Endothelial cell (in vitro differentiated cells): ENCODE results near the gene SEC23A. TPM values are rescaled to one million over a fixed set of nuclear protein-coding genes. Genes with fewer than 3 reads are reported as not detected.
"Not testable (repeated sequence)": the region's sequence is repeated elsewhere in the genome, so short reads cannot be mapped to it uniquely, and the experiment has no call there.

Experiments
- DNase-seq: peaks from one replicate; pipeline ENCODE4 v3.0.0; 2021; ENCODE audit warnings: low spot score
- H3K27ac Mint-ChIP-seq: one replicate; pipeline ENCODE4 v1.8.0; 2021; ENCODE audit warnings: mixed read lengths, inconsistent platforms; ENCODE audit not compliant: unreplicated experiment
- H3K27me3 Mint-ChIP-seq: one replicate; pipeline ENCODE4 v1.8.0; 2021; ENCODE audit warnings: mild to moderate bottlenecking, moderate library complexity, mixed read lengths, inconsistent platforms; ENCODE audit not compliant: unreplicated experiment
- H3K36me3 Mint-ChIP-seq: one replicate; pipeline ENCODE4 v1.8.0; 2021; ENCODE audit warnings: mild to moderate bottlenecking, low read depth, mixed read lengths, inconsistent platforms; ENCODE audit not compliant: unreplicated experiment
- H3K4me1 Mint-ChIP-seq: one replicate; pipeline ENCODE4 v1.8.0; 2021; ENCODE audit warnings: mild to moderate bottlenecking, mixed read lengths, inconsistent platforms; ENCODE audit not compliant: unreplicated experiment
- H3K4me3 Mint-ChIP-seq: one replicate; pipeline ENCODE4 v1.8.0; 2021; ENCODE audit warnings: mild to moderate bottlenecking, mixed read lengths, inconsistent platforms; ENCODE audit not compliant: unreplicated experiment
- H3K9me3 Mint-ChIP-seq: one replicate; pipeline ENCODE4 v1.8.0; 2021; ENCODE audit warnings: mixed read lengths, inconsistent platforms; ENCODE audit not compliant: unreplicated experiment
- total RNA-seq: library from RNA; stranded (reverse); fragmentation: NEBNext Ultra II Directional; extraction: Animal tissue kit (Norgen Biotek cat#: 25700); gene quantifications from one replicate; pipeline ENCODE4 v1.2.1, GENCODE V29; 2021; ENCODE audit not compliant: unreplicated experiment
- TF ChIP-seq, protein P1 (sequence below): fragments of 200-600 bp; sonication (generic); IDR thresholded peaks from one replicate; pipeline ENCODE4 v1.5.0; 2021; ENCODE audit warnings: antibody characterized with exemption; ENCODE audit not compliant: unreplicated experiment

The SEC23A gene
- total RNA-seq, 1 donor from 2014 or later: 44.1 TPM

DNA sequence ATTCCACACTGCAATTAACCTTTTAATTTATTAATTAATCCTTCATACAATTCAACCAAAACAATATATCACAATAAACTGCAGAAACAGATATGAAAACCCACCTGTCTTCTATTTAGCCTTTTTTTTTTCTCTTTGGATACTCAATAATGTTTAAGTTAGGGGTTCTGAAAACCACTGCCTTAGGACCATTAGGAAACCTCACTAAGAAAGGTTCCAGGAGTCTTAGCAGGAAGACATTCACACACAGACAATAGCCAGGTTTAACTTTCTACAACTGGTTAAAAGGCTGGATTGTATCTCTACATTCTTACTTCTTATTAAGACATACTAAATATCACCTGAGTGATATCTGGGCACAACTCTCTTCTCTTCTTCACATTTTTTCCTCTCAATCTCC lies 3.3 kb downstream of the SEC23A start:
- Mint-ChIP-seq H3K4me1 (peaks cover 30% of the 10 kb centered on the region), H3K9me3 (no peaks in the 10 kb centered on the region), H3K27ac (no peak overlapping the region), H3K4me3 (no peak overlapping the region), H3K27me3 (peaks cover 11% of the 10 kb centered on the region), H3K36me3 (peaks cover 3% of the 10 kb centered on the region)
- no peak for DNase-seq
- TF ChIP-seq, protein P1, sequence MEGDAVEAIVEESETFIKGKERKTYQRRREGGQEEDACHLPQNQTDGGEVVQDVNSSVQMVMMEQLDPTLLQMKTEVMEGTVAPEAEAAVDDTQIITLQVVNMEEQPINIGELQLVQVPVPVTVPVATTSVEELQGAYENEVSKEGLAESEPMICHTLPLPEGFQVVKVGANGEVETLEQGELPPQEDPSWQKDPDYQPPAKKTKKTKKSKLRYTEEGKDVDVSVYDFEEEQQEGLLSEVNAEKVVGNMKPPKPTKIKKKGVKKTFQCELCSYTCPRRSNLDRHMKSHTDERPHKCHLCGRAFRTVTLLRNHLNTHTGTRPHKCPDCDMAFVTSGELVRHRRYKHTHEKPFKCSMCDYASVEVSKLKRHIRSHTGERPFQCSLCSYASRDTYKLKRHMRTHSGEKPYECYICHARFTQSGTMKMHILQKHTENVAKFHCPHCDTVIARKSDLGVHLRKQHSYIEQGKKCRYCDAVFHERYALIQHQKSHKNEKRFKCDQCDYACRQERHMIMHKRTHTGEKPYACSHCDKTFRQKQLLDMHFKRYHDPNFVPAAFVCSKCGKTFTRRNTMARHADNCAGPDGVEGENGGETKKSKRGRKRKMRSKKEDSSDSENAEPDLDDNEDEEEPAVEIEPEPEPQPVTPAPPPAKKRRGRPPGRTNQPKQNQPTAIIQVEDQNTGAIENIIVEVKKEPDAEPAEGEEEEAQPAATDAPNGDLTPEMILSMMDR: no peak

- Mint-ChIP-seq H3K4me1 (peaks cover 30% of the 10 kb centered on the region), H3K27me3 (peaks cover 11% of the 10 kb centered on the region)
- not testable (repeated sequence) for H3K27ac Mint-ChIP-seq, H3K9me3 Mint-ChIP-seq, H3K4me3 Mint-ChIP-seq, H3K36me3 Mint-ChIP-seq, DNase-seq
These were observed 3.8 kb downstream of the SEC23A start for GRCh38 chr14:39099215-39099614.

- Mint-ChIP-seq H3K36me3 (peaks cover 8% of the 10 kb centered on the region), H3K4me3 (no peak overlapping the region), H3K27me3 (peaks cover 7% of the 10 kb centered on the region), H3K4me1 (peaks cover 17% of the 10 kb centered on the region), H3K9me3 (no peaks in the 10 kb centered on the region), H3K27ac (peak overlapping the region; percentile 90)
- TF ChIP-seq, protein P1: no peak
- no peak for DNase-seq
These were observed 5.9 kb downstream of the SEC23A start for GRCh38 chr14:39097159-39097558.

DNA sequence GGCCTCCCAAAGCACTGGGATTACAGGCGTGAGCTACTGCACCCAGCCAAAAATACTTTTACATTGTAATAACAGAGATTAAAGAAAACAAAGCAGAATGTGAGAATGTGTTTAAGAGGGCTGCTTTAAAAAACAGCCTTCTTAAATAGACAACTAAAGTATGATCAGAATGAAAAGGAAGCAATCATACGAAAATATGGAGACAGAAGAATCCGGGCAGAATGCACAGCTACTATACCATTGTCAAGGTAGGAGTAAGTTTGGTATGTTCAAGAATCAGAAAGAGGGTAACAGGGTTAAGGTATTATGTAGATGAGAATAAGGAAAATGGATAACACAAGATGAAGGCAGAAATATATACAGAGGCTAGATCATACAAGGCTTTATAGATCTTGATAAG lies 8.5 kb downstream of the SEC23A start:
- TF ChIP-seq, protein P1: no peak
- no peak for DNase-seq
- Mint-ChIP-seq H3K4me3 (no peak overlapping the region), H3K9me3 (no peaks in the 10 kb centered on the region), H3K4me1 (peaks cover 10% of the 10 kb centered on the region), H3K36me3 (peaks cover 22% of the 10 kb centered on the region), H3K27ac (no peak overlapping the region), H3K27me3 (no peaks in the 10 kb centered on the region)

DNA sequence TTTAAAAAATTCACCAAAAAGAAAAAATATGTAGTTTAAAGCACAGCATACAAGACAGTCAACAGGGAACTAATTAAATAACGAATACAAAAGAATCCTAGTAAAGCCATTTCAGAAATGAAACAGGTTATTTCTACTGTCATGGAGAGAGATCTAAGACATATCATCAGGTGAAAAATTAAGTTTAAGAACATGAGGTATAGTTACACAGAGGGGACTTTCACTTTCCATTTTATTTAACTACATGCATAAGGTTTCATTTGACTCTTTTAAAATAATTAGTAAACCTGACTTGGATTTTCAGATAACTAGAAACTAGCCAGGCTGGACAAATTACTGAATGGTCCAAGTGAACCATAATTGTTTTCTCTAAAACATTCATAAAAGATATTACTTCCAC lies 11.3 kb downstream of the SEC23A start:
- no peak for DNase-seq
- Mint-ChIP-seq H3K4me1 (no peaks in the 10 kb centered on the region), H3K4me3 (no peak overlapping the region), H3K36me3 (peaks cover 26% of the 10 kb centered on the region), H3K9me3 (no peaks in the 10 kb centered on the region), H3K27ac (no peak overlapping the region), H3K27me3 (no peaks in the 10 kb centered on the region)
- TF ChIP-seq, protein P1: no peak

DNA sequence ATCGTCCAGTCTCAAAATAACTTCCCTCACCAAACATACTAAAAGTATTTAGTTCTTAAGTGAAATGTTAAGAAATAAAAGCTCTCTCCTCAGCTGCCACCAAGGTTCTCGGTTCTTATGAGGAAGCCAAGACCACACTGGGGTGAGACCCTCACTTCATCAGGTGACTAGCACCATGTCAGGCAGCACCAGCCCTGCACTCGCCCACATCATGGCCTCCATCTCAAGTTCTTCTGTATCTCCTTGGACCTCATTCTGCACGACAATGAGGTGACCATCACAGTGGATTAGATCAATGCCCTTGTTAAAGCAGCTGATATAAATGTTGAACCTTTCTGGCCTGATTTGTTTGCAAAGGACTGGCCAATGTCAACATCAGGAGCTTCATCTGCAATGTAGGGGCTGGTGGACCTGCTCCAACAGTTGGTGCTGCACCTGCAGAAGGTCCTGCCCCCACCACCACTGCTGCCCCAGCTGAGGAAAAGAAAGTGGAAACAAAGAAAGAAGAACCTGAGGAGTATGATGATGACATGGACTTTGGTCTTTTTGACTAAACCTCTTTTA lies 12.4 kb downstream of the SEC23A start:
- TF ChIP-seq, protein P1: no peak
- H3K36me3 Mint-ChIP-seq: peaks cover 31% of the 10 kb centered on the region
- H3K27me3 Mint-ChIP-seq: no peaks in the 10 kb centered on the region
- no peaks in the 10 kb centered on the region for H3K9me3 Mint-ChIP-seq
- no peaks in the 10 kb centered on the region for H3K4me1 Mint-ChIP-seq
- H3K4me3 Mint-ChIP-seq: no peak overlapping the region
- H3K27ac Mint-ChIP-seq: no peak overlapping the region
- DNase-seq: no peak
